ENCODE results near the gene RNF144A.

Gene RNF144A

GRCh38 chr2:7044253-7045250 is 127.3 kb downstream of the RNF144A start:
- peak; percentile 49 for DNase-seq (ENCODE audit: low read depth, low spot score)
- Histone ChIP-seq H3K9me3 (ENCODE audit: insufficient read depth, low read length) (no peaks in the 10 kb centered on the region), H3K36me3 (ENCODE audit: insufficient read depth, insufficient read length, low read length) (peaks cover 8% of the 10 kb centered on the region), H3K27me3 (ENCODE audit: insufficient read depth, insufficient read length) (no peaks in the 10 kb centered on the region), H3K9ac (ENCODE audit: insufficient read length, low read depth) (no peak overlapping the region), H3K4me1 (ENCODE audit: insufficient read depth, insufficient read length) (no peaks in the 10 kb centered on the region), H3K4me3 (ENCODE audit: insufficient read length, low read depth) (no peak overlapping the region)
- TF ChIP-seq SUZ12 (IDR thresholded peaks at IDR 0.05; ENCODE audit: extremely low read depth, insufficient read depth, insufficient read length) (no peak), ZNF274 (IDR thresholded peaks at IDR 0.05; ENCODE audit: low read depth, low read length) (no peak), YY1 (IDR thresholded peaks at IDR 0.05; ENCODE audit: insufficient read depth, insufficient read length) (no peak)

GRCh38 chr2:7045601-7046590 is 128.7 kb downstream of the RNF144A start:
- H3K9me3 ChIP-seq (ENCODE audit: insufficient read depth, low read length) = no peaks in the 10 kb centered on the region
- TF ChIP-seq ZNF274 (IDR thresholded peaks at IDR 0.05; ENCODE audit: low read depth, low read length) (no peak), YY1 (IDR thresholded peaks at IDR 0.05; ENCODE audit: insufficient read depth, insufficient read length) (no peak), SUZ12 (IDR thresholded peaks at IDR 0.05; ENCODE audit: extremely low read depth, insufficient read depth, insufficient read length) (no peak)
- no peak overlapping the region for H3K9ac ChIP-seq (ENCODE audit: insufficient read length, low read depth)
- no peaks in the 10 kb centered on the region for H3K27me3 ChIP-seq (ENCODE audit: insufficient read depth, insufficient read length)
- no peak overlapping the region for H3K4me3 ChIP-seq (ENCODE audit: insufficient read length, low read depth)
- H3K4me1 ChIP-seq (ENCODE audit: insufficient read depth, insufficient read length) = no peaks in the 10 kb centered on the region
- H3K36me3 ChIP-seq (ENCODE audit: insufficient read depth, insufficient read length, low read length) = peaks cover 4% of the 10 kb centered on the region
- DNase-seq (ENCODE audit: low read depth, low spot score) = no peak

DNA sequence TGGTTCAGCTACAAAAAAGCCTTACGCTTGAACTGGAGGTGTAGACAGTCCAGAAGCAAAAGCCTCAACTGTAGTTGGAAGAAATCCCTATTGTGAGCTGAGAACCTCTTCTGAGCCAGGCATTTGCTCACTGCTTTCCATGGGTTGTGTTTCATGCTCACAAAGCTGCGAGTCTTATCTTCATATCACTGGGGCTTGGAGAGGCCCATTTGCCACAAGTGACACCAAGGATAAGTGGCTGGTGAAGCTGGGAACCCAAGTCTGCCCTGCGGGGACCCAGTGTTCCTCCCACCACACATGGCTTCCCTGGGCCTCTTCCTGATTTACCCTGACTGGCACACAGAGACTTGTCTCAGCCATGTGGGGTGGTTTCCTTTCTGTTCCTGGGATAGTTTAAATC is 130.4 kb downstream of the RNF144A start:
- no peaks in the 10 kb centered on the region for H3K9me3 ChIP-seq (ENCODE audit: insufficient read depth, low read length)
- peaks cover 4% of the 10 kb centered on the region for H3K36me3 ChIP-seq (ENCODE audit: insufficient read depth, insufficient read length, low read length)
- DNase-seq (ENCODE audit: low read depth, low spot score) = no peak
- TF ChIP-seq SUZ12 (IDR thresholded peaks at IDR 0.05; ENCODE audit: extremely low read depth, insufficient read depth, insufficient read length) = no peak
- TF ChIP-seq YY1 (IDR thresholded peaks at IDR 0.05; ENCODE audit: insufficient read depth, insufficient read length) = no peak
- TF ChIP-seq ZNF274 (IDR thresholded peaks at IDR 0.05; ENCODE audit: low read depth, low read length) = no peak
- H3K27me3 ChIP-seq (ENCODE audit: insufficient read depth, insufficient read length) = no peaks in the 10 kb centered on the region
- H3K4me1 ChIP-seq (ENCODE audit: insufficient read depth, insufficient read length) = no peaks in the 10 kb centered on the region
- no peak overlapping the region for H3K9ac ChIP-seq (ENCODE audit: insufficient read length, low read depth)
- H3K4me3 ChIP-seq (ENCODE audit: insufficient read length, low read depth) = no peak overlapping the region

DNA sequence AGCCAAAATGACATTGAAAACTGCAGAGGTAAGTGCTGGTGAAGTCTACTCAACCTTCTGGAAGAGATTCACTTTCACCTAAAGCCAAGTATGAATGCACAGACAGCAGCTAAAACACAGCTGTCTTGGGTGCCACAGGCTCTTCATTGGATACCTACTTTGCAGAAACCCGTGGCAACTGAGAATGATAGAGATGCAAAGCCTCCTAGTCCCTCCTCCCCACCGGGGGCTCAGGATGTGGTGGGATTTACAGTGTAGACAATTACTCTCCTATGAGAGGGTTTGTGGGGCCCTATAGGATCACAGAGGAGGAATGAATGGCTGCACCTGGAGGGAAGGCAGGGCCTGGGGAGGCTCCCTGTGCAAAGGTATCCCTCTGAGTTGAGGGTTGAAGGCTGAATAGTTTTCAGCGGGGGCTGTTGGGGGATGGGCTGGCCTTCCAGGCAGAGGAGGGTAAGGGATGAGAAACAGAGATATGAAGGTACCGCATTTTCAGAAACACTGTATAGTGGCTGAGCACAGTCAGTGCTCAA is 131.6 kb downstream of the RNF144A start:
- no peak for TF ChIP-seq ZNF274 (IDR thresholded peaks at IDR 0.05; ENCODE audit: low read depth, low read length)
- TF ChIP-seq SUZ12 (IDR thresholded peaks at IDR 0.05; ENCODE audit: extremely low read depth, insufficient read depth, insufficient read length) = no peak
- TF ChIP-seq YY1 (IDR thresholded peaks at IDR 0.05; ENCODE audit: insufficient read depth, insufficient read length) = no peak
- no peak for DNase-seq (ENCODE audit: low read depth, low spot score)
- Histone ChIP-seq H3K9me3 (ENCODE audit: insufficient read depth, low read length) (no peaks in the 10 kb centered on the region), H3K27me3 (ENCODE audit: insufficient read depth, insufficient read length) (no peaks in the 10 kb centered on the region), H3K4me1 (ENCODE audit: insufficient read depth, insufficient read length) (no peaks in the 10 kb centered on the region), H3K36me3 (ENCODE audit: insufficient read depth, insufficient read length, low read length) (peaks cover 4% of the 10 kb centered on the region), H3K4me3 (ENCODE audit: insufficient read length, low read depth) (no peak overlapping the region), H3K9ac (ENCODE audit: insufficient read length, low read depth) (no peak overlapping the region)

DNA sequence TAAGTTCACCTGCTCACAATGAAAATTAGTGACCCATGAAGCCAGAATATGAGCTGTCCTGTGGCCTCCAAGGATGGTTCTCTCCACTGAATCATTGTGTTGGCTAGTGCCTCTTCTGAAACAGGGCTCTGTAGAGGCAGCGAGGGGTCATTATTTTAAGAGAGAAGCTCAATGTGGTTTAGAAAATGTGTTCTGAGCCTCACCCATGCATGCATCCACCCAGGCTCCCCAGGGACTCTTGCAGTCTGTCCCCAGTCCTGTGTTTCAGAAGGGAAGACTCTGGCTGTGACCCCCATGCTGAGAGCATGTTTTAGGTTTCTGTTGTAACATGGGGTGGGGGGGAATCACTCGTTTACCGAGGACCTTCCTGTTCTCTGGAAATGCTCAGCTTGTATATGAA is 135.2 kb downstream of the RNF144A start:
- no peak for DNase-seq (ENCODE audit: low read depth, low spot score)

GRCh38 chr2:7053650-7054265 is 136.5 kb downstream of the RNF144A start:
- Histone ChIP-seq H3K4me1 (ENCODE audit: insufficient read depth, insufficient read length) (no peaks in the 10 kb centered on the region), H3K4me3 (ENCODE audit: insufficient read length, low read depth) (no peak overlapping the region), H3K9ac (ENCODE audit: insufficient read length, low read depth) (no peak overlapping the region), H3K9me3 (ENCODE audit: insufficient read depth, low read length) (no peaks in the 10 kb centered on the region), H3K36me3 (ENCODE audit: insufficient read depth, insufficient read length, low read length) (no peaks in the 10 kb centered on the region), H3K27me3 (ENCODE audit: insufficient read depth, insufficient read length) (no peaks in the 10 kb centered on the region)
- no peak for DNase-seq (ENCODE audit: low read depth, low spot score)
- TF ChIP-seq ZNF274 (IDR thresholded peaks at IDR 0.05; ENCODE audit: low read depth, low read length) = no peak
- no peak for TF ChIP-seq YY1 (IDR thresholded peaks at IDR 0.05; ENCODE audit: insufficient read depth, insufficient read length)
- no peak for TF ChIP-seq SUZ12 (IDR thresholded peaks at IDR 0.05; ENCODE audit: extremely low read depth, insufficient read depth, insufficient read length)

More for the DNA sequence above, 135.2 kb downstream of the RNF144A start:
- no peak overlapping the region for H3K9ac ChIP-seq (ENCODE audit: insufficient read length, low read depth)
- H3K4me1 ChIP-seq (ENCODE audit: insufficient read depth, insufficient read length) = no peaks in the 10 kb centered on the region
- no peak for TF ChIP-seq SUZ12 (IDR thresholded peaks at IDR 0.05; ENCODE audit: extremely low read depth, insufficient read depth, insufficient read length)
- no peak for TF ChIP-seq YY1 (IDR thresholded peaks at IDR 0.05; ENCODE audit: insufficient read depth, insufficient read length)
- no peaks in the 10 kb centered on the region for H3K27me3 ChIP-seq (ENCODE audit: insufficient read depth, insufficient read length)
- H3K36me3 ChIP-seq (ENCODE audit: insufficient read depth, insufficient read length, low read length) = no peaks in the 10 kb centered on the region
- no peak overlapping the region for H3K4me3 ChIP-seq (ENCODE audit: insufficient read length, low read depth)
- no peaks in the 10 kb centered on the region for H3K9me3 ChIP-seq (ENCODE audit: insufficient read depth, low read length)

Data from NT2/D1 (cell line).